SH-SY5Y (cell line): ENCODE measurements around the gene ANKHD1.

ENCODE experiments used
- GATA2 ChIP-seq: IDR thresholded peaks from 2 replicates; pipeline ENCODE4 v1.6.1; 2011; ENCODE audit warnings: mild to moderate bottlenecking, low read depth, low read length
- GATA3 ChIP-seq: IDR thresholded peaks from 2 replicates; pipeline ENCODE4 v1.6.1; 2011; ENCODE audit warnings: low read depth, mild to moderate bottlenecking, low read length, moderate library complexity

- no peak for TF ChIP-seq GATA2
- no peak for TF ChIP-seq GATA3
Observed at GRCh38 chr5:140365941-140366340, 35.7 kb upstream of the ANKHD1 start.
